HG03159 (cell line): ENCODE results near the gene GNB3.

Experiments used
- ATAC-seq: cut with Tn5 transposase; IDR thresholded peaks from one replicate; pipeline ENCODE4 v1.9.1; 2021; ENCODE audit warnings: mild to moderate bottlenecking, moderate library complexity; ENCODE audit not compliant: unreplicated experiment

The GNB3 gene

GRCh38 chr12:6840761-6841515 lies at the start of gene GNB3:
Gene GNB3, plus strand, starts transcription at chr12:6840925. Its CDS starts 363 bp downstream, at chr12:6841288.
- ATAC-seq = no peak

GRCh38 chr12:6791931-6792520 lies 48.7 kb upstream of the GNB3 start:
- ATAC-seq = no peak

GRCh38 chr12:6792522-6793201 lies 48.1 kb upstream of the GNB3 start:
- no peak for ATAC-seq

DNA sequence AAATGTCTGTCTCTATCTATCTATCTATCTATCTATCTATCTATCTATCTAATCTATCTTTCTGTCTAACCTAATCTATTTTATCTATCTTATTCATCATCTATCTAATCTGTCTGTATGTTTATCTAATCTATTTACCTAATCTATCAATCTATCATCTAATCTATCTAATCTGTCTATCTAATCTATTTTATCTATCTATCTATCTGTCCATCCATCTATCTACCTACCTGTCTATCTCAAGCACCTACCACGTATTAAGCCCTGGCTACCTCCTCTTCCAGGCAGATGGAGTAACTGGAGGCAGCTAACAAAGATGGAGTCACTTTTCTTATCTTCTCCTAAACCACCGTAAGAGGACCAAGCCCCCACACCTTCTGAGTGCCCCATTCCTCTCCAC lies 45.6 kb upstream of the GNB3 start:
- no peak for ATAC-seq

DNA sequence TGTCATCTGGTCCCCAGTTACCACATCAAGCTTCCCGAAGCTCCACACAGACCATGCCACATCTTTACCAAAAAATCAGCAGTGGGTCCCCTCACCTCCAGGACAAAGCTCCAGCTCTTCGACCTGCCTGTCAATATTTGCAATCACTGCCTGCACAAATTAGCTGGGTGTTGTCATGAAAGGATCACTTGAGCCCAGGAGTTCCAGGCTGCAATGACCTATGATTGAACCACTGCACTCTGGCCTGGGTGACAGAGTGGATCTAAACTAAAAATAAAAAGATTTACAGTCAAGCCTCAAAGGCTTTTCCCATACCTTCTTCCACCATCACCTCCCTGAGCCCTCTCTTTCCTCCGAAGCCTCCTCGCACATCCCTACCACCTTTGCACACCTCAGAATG lies 44.1 kb upstream of the GNB3 start:
- ATAC-seq = no peak

DNA sequence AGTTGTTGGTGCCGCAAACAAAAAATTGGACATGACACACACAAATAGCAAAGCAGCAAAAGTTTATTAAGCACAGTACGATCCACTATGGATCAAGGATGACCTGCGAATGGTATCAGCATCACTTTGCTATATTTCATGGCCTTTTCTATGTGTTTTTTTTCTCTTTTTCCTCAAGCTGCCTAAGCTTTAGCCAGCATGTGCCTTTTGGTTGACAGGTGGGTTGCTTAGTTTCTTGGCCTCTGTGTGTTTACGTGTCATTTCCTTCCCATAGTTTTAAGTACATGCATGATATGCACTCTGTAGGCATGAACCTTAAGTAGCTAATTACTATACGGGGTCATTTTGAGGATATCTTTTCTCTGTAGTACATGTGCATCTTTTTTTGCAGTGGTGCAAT lies 41.6 kb upstream of the GNB3 start:
- ATAC-seq = no peak

DNA sequence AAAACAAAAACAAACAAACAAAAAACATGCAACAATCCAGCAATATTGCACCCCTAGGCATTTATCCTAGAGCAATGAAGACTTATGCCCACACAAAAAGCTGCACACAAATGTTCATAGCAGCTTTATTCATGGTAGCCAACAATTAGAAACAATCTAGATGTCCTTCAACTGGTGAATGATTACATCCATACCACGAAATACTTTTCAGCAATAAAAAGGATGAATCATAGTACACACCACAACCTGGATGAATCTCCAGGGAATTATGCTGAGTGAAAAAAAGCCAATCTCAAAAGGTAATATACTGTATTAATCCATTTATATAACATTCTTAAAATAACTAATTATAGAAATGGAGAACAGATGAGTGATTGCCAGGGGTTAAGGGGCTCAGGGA lies 33.6 kb upstream of the GNB3 start:
- no peak for ATAC-seq

DNA sequence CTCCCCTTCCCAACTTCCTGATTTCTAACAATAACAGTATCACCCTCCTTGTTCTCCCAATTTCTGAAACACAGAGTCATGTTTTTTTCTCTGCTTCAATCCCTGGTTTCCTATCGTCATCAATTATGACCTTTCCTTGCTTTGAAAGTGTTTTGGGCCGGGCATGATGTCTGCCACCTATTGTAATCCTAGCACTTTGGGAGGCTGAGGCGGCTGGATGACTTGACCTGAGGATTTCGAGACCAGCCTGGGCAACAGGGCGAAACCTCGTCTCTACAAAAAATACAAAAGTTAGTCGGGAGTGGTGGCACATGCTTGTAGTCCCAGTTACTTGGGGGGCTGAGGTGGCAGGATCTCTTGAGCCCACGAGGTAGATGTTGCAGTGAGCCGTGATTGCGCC lies 31.7 kb upstream of the GNB3 start:
- ATAC-seq = no peak

GRCh38 chr12:6810758-6811157 lies 30.0 kb upstream of the GNB3 start:
- no peak for ATAC-seq

GRCh38 chr12:6813363-6813762 lies 27.4 kb upstream of the GNB3 start:
- no peak for ATAC-seq

DNA sequence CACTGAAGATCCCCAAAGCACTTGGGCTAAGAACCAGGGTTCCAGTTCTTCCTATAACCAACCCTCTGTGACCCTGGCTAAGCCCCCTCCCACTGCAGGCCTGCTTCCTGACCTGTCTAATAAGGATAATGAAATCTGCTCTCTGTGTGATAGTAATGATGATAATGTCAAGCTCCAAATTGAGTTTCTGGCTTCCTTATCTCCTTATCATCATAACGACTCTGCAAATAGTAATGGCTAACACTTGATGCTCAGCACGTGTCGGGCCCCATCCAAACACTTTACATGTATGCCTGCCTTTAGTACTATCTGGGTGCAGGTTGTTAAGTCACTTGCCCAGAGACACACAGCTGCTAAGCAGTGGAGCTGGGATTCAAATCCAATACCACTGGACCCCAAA lies 24.1 kb upstream of the GNB3 start:
- ATAC-seq = no peak

DNA sequence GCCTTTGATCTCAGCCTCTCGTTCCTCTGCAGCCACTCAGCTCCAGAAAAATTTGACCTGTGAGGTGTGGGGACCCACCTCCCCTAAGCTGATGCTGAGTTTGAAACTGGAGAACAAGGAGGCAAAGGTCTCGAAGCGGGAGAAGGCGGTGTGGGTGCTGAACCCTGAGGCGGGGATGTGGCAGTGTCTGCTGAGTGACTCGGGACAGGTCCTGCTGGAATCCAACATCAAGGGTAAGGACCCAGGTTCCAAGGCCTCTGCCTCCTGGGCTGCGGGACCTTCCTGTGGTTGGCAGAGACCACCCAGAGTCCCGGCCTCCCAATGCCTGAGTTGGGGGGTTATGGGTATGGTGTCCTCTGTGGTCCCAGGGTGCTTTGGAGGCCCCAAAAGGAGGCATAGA lies 23.6 kb upstream of the GNB3 start:
- no peak for ATAC-seq

DNA sequence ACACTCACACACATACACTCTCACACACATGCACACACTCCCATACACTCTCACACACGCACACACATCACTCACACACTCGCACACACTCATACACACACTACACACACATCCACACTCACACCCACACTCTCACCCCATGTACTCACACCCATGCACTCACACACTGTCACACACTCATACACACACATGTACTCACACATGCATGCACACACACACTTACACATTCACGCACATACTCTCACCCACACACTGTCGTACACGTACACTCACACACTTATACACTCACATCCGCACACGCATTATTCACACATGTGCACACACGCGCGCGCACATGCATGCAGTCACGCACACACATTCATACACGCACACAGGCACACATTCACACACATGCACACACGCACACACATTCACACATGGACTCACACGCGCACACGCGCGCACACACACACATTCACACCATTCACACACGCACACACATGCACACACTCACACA lies 23.0 kb upstream of the GNB3 start:
- no peak for ATAC-seq

GRCh38 chr12:6818222-6818621 lies 22.5 kb upstream of the GNB3 start:
- ATAC-seq = no peak

GRCh38 chr12:6818645-6819044 lies 22.1 kb upstream of the GNB3 start:
- no peak for ATAC-seq

DNA sequence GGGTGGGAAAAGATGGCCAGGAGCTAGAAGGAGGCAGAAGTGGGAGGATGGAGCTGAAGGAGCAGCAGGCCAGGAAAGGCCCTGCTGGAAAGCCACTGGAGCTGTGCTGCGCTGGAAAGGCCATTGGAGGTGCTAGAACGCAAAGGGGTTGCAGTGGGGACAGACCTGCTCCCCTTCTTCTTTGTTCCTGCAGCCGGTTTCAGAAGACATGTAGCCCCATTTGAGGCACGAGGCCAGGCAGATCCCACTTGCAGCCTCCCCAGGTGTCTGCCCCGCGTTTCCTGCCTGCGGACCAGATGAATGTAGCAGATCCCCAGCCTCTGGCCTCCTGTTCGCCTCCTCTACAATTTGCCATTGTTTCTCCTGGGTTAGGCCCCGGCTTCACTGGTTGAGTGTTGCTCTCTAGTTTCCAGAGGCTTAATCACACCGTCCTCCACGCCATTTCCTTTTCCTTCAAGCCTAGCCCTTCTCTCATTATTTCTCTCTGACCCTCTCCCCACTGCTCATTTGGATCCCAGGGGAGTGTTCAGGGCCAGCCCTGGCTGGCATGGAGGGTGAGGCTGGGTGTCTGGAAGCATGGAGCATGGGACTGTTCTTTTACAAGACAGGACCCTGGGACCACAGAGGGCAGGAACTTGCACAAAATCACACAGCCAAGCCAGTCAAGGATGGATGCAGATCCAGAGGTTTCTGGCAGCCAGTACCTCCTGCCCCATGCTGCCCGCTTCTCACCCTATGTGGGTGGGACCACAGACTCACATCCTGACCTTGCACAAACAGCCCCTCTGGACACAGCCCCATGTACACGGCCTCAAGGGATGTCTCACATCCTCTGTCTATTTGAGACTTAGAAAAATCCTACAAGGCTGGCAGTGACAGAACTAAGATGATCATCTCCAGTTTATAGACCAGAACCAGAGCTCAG lies 21.4 kb upstream of the GNB3 start:
- no peak for ATAC-seq

DNA sequence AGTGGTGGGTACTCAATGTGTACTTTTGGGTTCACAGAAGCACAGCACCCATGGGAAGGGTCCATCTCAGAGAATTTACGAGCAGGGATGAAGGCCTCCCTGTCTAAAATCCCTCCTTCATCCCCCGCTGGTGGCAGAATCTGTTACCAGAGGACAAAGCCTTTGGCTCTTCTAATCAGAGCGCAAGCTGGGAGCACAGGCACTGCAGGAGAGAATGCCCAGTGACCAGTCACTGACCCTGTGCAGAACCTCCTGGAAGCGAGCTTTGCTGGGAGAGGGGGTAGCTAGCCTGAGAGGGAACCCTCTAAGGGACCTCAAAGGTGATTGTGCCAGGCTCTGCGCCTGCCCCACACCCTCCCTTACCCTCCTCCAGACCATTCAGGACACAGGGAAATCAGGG lies 20.6 kb upstream of the GNB3 start:
- no peak for ATAC-seq

- ATAC-seq = no peak
Observed at GRCh38 chr12:6821591-6822425, 18.9 kb upstream of the GNB3 start, which contains the start of gene GPR162. Gene GPR162, plus strand, starts transcription at chr12:6821821. Its CDS starts 2,078 bp downstream, at chr12:6823899.

DNA sequence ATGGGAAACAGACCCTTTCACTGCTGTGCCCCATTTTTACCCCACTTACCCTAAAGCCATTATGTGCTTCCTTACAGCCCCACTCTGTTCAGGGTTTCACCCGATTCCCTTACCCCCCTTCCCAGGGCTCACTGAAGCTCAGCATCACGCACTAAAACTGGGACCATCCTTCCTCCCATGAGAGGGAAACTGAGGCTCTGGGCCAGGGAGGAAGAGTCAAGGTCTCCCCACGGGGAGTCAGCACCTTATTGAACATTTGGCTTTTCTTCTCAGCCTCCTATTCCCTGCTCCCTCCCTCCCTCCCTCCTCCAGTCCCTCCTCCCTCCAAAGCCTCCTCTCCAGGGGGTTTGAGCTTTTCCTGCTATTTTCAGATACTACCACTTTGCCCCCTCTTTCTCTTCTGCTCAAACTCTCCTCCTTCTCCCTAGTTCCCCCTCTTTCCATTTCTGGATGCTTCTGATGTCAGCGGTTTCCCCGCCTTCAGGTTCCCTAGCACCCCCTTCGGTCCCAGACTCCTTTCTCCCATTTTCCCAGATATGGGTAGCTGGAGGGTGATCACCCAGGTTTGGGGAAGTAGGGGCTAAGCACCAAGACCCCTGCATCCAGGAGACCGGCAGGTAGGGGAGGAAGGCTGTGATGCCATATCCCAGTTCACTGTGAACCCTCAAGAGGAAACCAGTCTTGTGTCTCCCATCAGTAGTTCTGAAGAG lies 18.1 kb upstream of the GNB3 start:
- no peak for ATAC-seq
